Skeletal muscle satellite cell (primary cell): Measurements from ENCODE around the gene LGALS12.
A peak's percentile ranks its signal among the peaks of the same experiment; 100 is the strongest.
"Not testable (repeated sequence)": the region's sequence is repeated elsewhere in the genome, so short reads cannot be mapped to it uniquely, and the experiment has no call there.

Experiments
- H3K27me3 ChIP-seq: 2 replicates; pipeline ENCODE4 v1.7.0; 2013; ENCODE audit warnings: low read length; ENCODE audit not compliant: control insufficient read depth, insufficient read depth
- H3K36me3 ChIP-seq: 2 replicates; pipeline ENCODE4 v1.7.0; 2013; ENCODE audit warnings: mild to moderate bottlenecking, control low read depth, low read length; ENCODE audit not compliant: insufficient read depth
- H3K4me1 ChIP-seq: 2 replicates; pipeline ENCODE4 v1.7.0; 2013; ENCODE audit warnings: low read length; ENCODE audit not compliant: control insufficient read depth, insufficient read depth
- H3K4me2 ChIP-seq: 2 replicates; pipeline ENCODE4 v1.7.0; 2013; ENCODE audit warnings: mild to moderate bottlenecking, low read length
- H3K4me3 ChIP-seq: 2 replicates; pipeline ENCODE4 v1.7.0; 2013; ENCODE audit warnings: low read length
- H3K9ac ChIP-seq: 2 replicates; pipeline ENCODE4 v1.7.0; 2013; ENCODE audit warnings: mild to moderate bottlenecking, low read depth, low read length, moderate library complexity
- H3K9me3 ChIP-seq: replicated peaks from 2 replicates; pipeline ENCODE4 v1.7.0; 2013; ENCODE audit warnings: mild to moderate bottlenecking, control low read depth, low read length

LGALS12 gene

GRCh38 chr11:63520606-63521170, 14.8 kb downstream of the LGALS12 start:
- Histone ChIP-seq H3K4me1 (no peaks in the 10 kb centered on the region), H3K36me3 (no peaks in the 10 kb centered on the region), H3K9ac (no peak overlapping the region), H3K9me3 (no peaks in the 10 kb centered on the region), H3K27me3 (peaks cover 4% of the 10 kb centered on the region), H3K4me2 (no peak overlapping the region), H3K4me3 (no peak overlapping the region)

GRCh38 chr11:63521896-63522295, 16.0 kb downstream of the LGALS12 start:
- Histone ChIP-seq H3K9ac (no peak overlapping the region), H3K4me3 (no peak overlapping the region), H3K4me2 (no peak overlapping the region), H3K36me3 (no peaks in the 10 kb centered on the region), H3K9me3 (no peaks in the 10 kb centered on the region), H3K4me1 (no peaks in the 10 kb centered on the region), H3K27me3 (peaks cover 4% of the 10 kb centered on the region)

- Histone ChIP-seq H3K27me3 (peaks cover 4% of the 10 kb centered on the region), H3K4me3 (no peak overlapping the region), H3K36me3 (no peaks in the 10 kb centered on the region), H3K4me1 (no peaks in the 10 kb centered on the region), H3K9me3 (no peaks in the 10 kb centered on the region), H3K9ac (no peak overlapping the region), H3K4me2 (no peak overlapping the region)
Observed at GRCh38 chr11:63523151-63523550, 17.3 kb downstream of the LGALS12 start.

GRCh38 chr11:63527667-63528066, 21.8 kb downstream of the LGALS12 start:
- H3K9me3 ChIP-seq = no peaks in the 10 kb centered on the region
- no peak overlapping the region for H3K9ac ChIP-seq
- no peaks in the 10 kb centered on the region for H3K36me3 ChIP-seq
- no peak overlapping the region for H3K4me3 ChIP-seq
- peaks cover 2% of the 10 kb centered on the region for H3K27me3 ChIP-seq
- H3K4me1 ChIP-seq = peaks cover 13% of the 10 kb centered on the region
- no peak overlapping the region for H3K4me2 ChIP-seq

GRCh38 chr11:63528156-63528555, 22.3 kb downstream of the LGALS12 start:
- not testable (repeated sequence) for H3K36me3 ChIP-seq, H3K9ac ChIP-seq, H3K27me3 ChIP-seq, H3K9me3 ChIP-seq, H3K4me2 ChIP-seq, H3K4me3 ChIP-seq
- H3K4me1 ChIP-seq = peaks cover 13% of the 10 kb centered on the region

GRCh38 chr11:63528729-63529278, 22.9 kb downstream of the LGALS12 start:
- not testable (repeated sequence) for H3K4me3 ChIP-seq, H3K9me3 ChIP-seq, H3K36me3 ChIP-seq, H3K27me3 ChIP-seq, H3K9ac ChIP-seq, H3K4me2 ChIP-seq
- H3K4me1 ChIP-seq = peaks cover 13% of the 10 kb centered on the region

- not testable (repeated sequence) for H3K36me3 ChIP-seq, H3K4me2 ChIP-seq, H3K27me3 ChIP-seq, H3K9ac ChIP-seq, H3K9me3 ChIP-seq, H3K4me3 ChIP-seq
- H3K4me1 ChIP-seq = peaks cover 13% of the 10 kb centered on the region
Observed at GRCh38 chr11:63529373-63529772, 23.5 kb downstream of the LGALS12 start.

- Histone ChIP-seq H3K36me3 (no peaks in the 10 kb centered on the region), H3K27me3 (peaks cover 6% of the 10 kb centered on the region), H3K4me1 (peaks cover 13% of the 10 kb centered on the region), H3K4me2 (no peak overlapping the region), H3K9ac (no peak overlapping the region), H3K4me3 (no peak overlapping the region), H3K9me3 (no peaks in the 10 kb centered on the region)
Observed at GRCh38 chr11:63530021-63530420, 24.1 kb downstream of the LGALS12 start.

- not testable (repeated sequence) for H3K36me3 ChIP-seq, H3K9ac ChIP-seq, H3K27me3 ChIP-seq, H3K4me3 ChIP-seq, H3K9me3 ChIP-seq
- peaks cover 13% of the 10 kb centered on the region for H3K4me1 ChIP-seq
- peak overlapping the region; percentile 53 for H3K4me2 ChIP-seq
Observed at GRCh38 chr11:63531074-63531792, 25.3 kb downstream of the LGALS12 start.

- H3K4me2 ChIP-seq = no peak overlapping the region
- H3K4me3 ChIP-seq = no peak overlapping the region
- peaks cover 6% of the 10 kb centered on the region for H3K27me3 ChIP-seq
- H3K9me3 ChIP-seq = no peaks in the 10 kb centered on the region
- H3K36me3 ChIP-seq = no peaks in the 10 kb centered on the region
- H3K4me1 ChIP-seq = peaks cover 20% of the 10 kb centered on the region
- H3K9ac ChIP-seq = no peak overlapping the region
Observed at GRCh38 chr11:63532117-63532516, 26.2 kb downstream of the LGALS12 start.

- peaks cover 6% of the 10 kb centered on the region for H3K27me3 ChIP-seq
- H3K4me3 ChIP-seq = no peak overlapping the region
- no peak overlapping the region for H3K4me2 ChIP-seq
- H3K4me1 ChIP-seq = peaks cover 29% of the 10 kb centered on the region
- H3K9ac ChIP-seq = no peak overlapping the region
- H3K9me3 ChIP-seq = no peaks in the 10 kb centered on the region
- H3K36me3 ChIP-seq = no peaks in the 10 kb centered on the region
Observed at GRCh38 chr11:63532799-63533475, 27.1 kb downstream of the LGALS12 start.
